Lung (tissue), 12 donors: ENCODE results near the gene DHTKD1. TPM values are rescaled to one million over a fixed set of nuclear protein-coding genes. Genes with fewer than 3 reads are reported as not detected.

Experiments used
- ATAC-seq: fragments of 200-7000 bp; cut with Tn5 transposase; one replicate; pipeline ENCODE4 v1.9.1; 2020; ENCODE audit warnings: moderate number of reproducible peaks; ENCODE audit not compliant: insufficient read depth, low FRiP score
- DNase-seq, 3 donors: peaks; one replicate each; pipeline ENCODE4 v3.0.0-alpha.2; 2013 to 2017
- H3K27ac ChIP-seq, 2 donors: one replicate each; pipeline ENCODE4 v1.5.1; 2013; ENCODE audit warnings: mild to moderate bottlenecking in 2 of 2, moderate library complexity in 2 of 2, control low read depth in 1 of 2, inconsistent platforms in 1 of 2, low read depth in 1 of 2, low read length in 1 of 2
- H3K27me3 ChIP-seq, 3 donors: one replicate each; pipeline ENCODE4 v1.5.1; 2013; ENCODE audit warnings: low read length in 2 of 3; ENCODE audit not compliant: control insufficient read depth in 3 of 3, insufficient read depth in 3 of 3
- H3K36me3 ChIP-seq, 4 donors: one replicate each; pipeline ENCODE4 v1.5.1; 2013; ENCODE audit warnings: low read length in 4 of 4, mild to moderate bottlenecking in 1 of 4, moderate library complexity in 1 of 4; ENCODE audit not compliant: control insufficient read depth in 4 of 4, insufficient read depth in 4 of 4
- H3K4me1 ChIP-seq, 5 donors: one replicate each; pipeline ENCODE4 v1.5.1; 2013; ENCODE audit warnings: low read length in 5 of 5, mild to moderate bottlenecking in 2 of 5, moderate library complexity in 1 of 5; ENCODE audit not compliant: control insufficient read depth in 5 of 5, insufficient read depth in 5 of 5
- H3K4me3 ChIP-seq: one replicate; pipeline ENCODE4 v1.5.1; 2013; ENCODE audit warnings: mild to moderate bottlenecking, control low read depth, moderate library complexity
- H3K9ac ChIP-seq, 2 donors: one replicate each; pipeline ENCODE4 v1.5.1; 2013; ENCODE audit warnings: low read length in 2 of 2, control low read depth in 1 of 2; ENCODE audit not compliant: insufficient read depth in 1 of 2
- H3K9me3 ChIP-seq, 4 donors: one replicate each; pipeline ENCODE4 v1.5.1; 2013; ENCODE audit warnings: low read length in 3 of 4, mild to moderate bottlenecking in 1 of 4, moderate library complexity in 1 of 4; ENCODE audit not compliant: control insufficient read depth in 4 of 4, insufficient read depth in 3 of 4
- CTCF ChIP-seq: IDR thresholded peaks from 2 replicates; pipeline ENCODE4 v1.5.1; 2012; ENCODE audit warnings: mild to moderate bottlenecking; ENCODE audit errors: control extremely low read depth, extremely low read depth
- WGBS, 2 donors: extraction: QIAGEN DNeasy Blood & Tissue Kit; methylation state at CpG; one replicate each; pipeline ENCODE4 v1.1.7; 2013; 5-methylcytosine and 5-hydroxymethylcytosine counted together
- polyA plus RNA-seq, 2 donors: library from polyadenylated mRNA; stranded (reverse); fragments of 200-250 nt; gene quantifications; one replicate each; pipeline ENCODE4 v1.2.1, GENCODE V29; 2013
- total RNA-seq, 2 donors: library from RNA; depleted of rRNA in 1 of 2; stranded (reverse); fragments of >200 nt in 1 of 2; gene quantifications; one replicate each; pipeline ENCODE4 v1.2.1, GENCODE V29; 2014 to 2021
- donor health status: control.
- donor health status: control.
- donor health status: Bipolar disorder and iron deficiency.
- donor health status: healthy.
- donor health status: DM: yes; HTN: yes; CAD: no.

Gene DHTKD1
- total and polyA plus RNA-seq, 4 donors, result 8.5 to 22.1 (median 13.5) TPM

GRCh38 chr10:12097791-12098190 is 29.0 kb downstream of the DHTKD1 start:
- DNase-seq, result no peak
- H3K9me3 ChIP-seq, result no peaks in the 10 kb centered on the region
- TF ChIP-seq CTCF, result no peak
- ATAC-seq, result no peak
- WGBS, 2 donors, result 91 to 96% methylated on average over 5 of the region's 5 CpGs
- no peak overlapping the region for H3K9ac ChIP-seq
- peaks cover 18 to 24% (median 24%) of the 10 kb centered on the region in 4 donors for H3K36me3 ChIP-seq
- H3K4me3 ChIP-seq, result no peak overlapping the region
- no peaks in the 10 kb centered on the region for H3K27me3 ChIP-seq
- no peaks in the 10 kb centered on the region for H3K4me1 ChIP-seq
- no peak overlapping the region for H3K27ac ChIP-seq

- H3K27me3 ChIP-seq, result no peaks in the 10 kb centered on the region
- no peak for TF ChIP-seq CTCF
- no peaks in the 10 kb centered on the region for H3K9me3 ChIP-seq
- no peak overlapping the region for H3K9ac ChIP-seq
- DNase-seq, result no peak
- no peak overlapping the region for H3K4me3 ChIP-seq
- ATAC-seq, result no peak
- H3K4me1 ChIP-seq, result no peaks in the 10 kb centered on the region
- H3K27ac ChIP-seq, result no peak overlapping the region
- peaks cover 20 to 26% (median 21%) of the 10 kb centered on the region in 4 donors for H3K36me3 ChIP-seq
- WGBS, 2 donors, result 79 to 90% methylated on average over 4 of the region's 4 CpGs
Observed at GRCh38 chr10:12098966-12099365, 30.2 kb downstream of the DHTKD1 start.

- H3K4me3 ChIP-seq, result no peak overlapping the region
- no peak for ATAC-seq
- H3K36me3 ChIP-seq, result peaks cover 20 to 34% (median 25%) of the 10 kb centered on the region in 4 donors
- 71 to 78% methylated on average over 4 of the region's 4 CpGs for WGBS, 2 donors
- TF ChIP-seq CTCF, result no peak
- H3K9me3 ChIP-seq, result peaks cover 0 to 1% (median 0%) of the 10 kb centered on the region in 4 donors
- no peak overlapping the region for H3K9ac ChIP-seq
- H3K4me1 ChIP-seq, result no peaks in the 10 kb centered on the region
- DNase-seq, result no peak
- no peak overlapping the region for H3K27ac ChIP-seq
- H3K27me3 ChIP-seq, result no peaks in the 10 kb centered on the region
Observed at GRCh38 chr10:12103802-12104201, 35.0 kb downstream of the DHTKD1 start.

GRCh38 chr10:12107781-12108180 is 39.0 kb downstream of the DHTKD1 start:
- Histone ChIP-seq H3K36me3 (peaks cover 19 to 31% (median 22%) of the 10 kb centered on the region in 4 donors), H3K4me1 (no peaks in the 10 kb centered on the region), H3K4me3 (no peak overlapping the region), H3K27me3 (no peaks in the 10 kb centered on the region), H3K27ac (no peak overlapping the region), H3K9me3 (peaks cover 0 to 1% (median 0%) of the 10 kb centered on the region in 4 donors), H3K9ac (no peak overlapping the region)
- 86 to 87% methylated on average over 14 of the region's 14 CpGs for WGBS, 2 donors
- DNase-seq (no peak), ATAC-seq (no peak)
- TF ChIP-seq CTCF, result no peak
